A673 (cell line): ENCODE data around the gene CLEC10A. TPM values are rescaled to one million over a fixed set of nuclear protein-coding genes. Genes with fewer than 3 reads are reported as not detected.
"Not testable (repeated sequence)": the region's sequence is repeated elsewhere in the genome, so short reads cannot be mapped to it uniquely, and the experiment has no call there.

Experiments used
- BruUV-seq: library from RNA; stranded (reverse); fragments of 400-500 nt; replicated peaks from 2 replicates; lab custom pipeline; 2021; lab: Mats Ljungman, UMichigan
- CTCF ChIA-PET: fragments of 300-600 bp; sonication (Branson Sonifier 250); formaldehyde crosslinking; loops from one replicate; lab custom pipeline; 2022; ENCODE audit warnings: antibody characterized with exemption; lab: Charles Lee
- POLR2A ChIA-PET: fragments of 300-600 bp; sonication (Branson Sonifier 250); formaldehyde crosslinking; loops from one replicate; lab custom pipeline; 2022; ENCODE audit warnings: antibody characterized with exemption; ENCODE audit not compliant: low non-redundant PET; lab: Charles Lee
- DNase-seq: peaks from one replicate; pipeline ENCODE4 v3.0.0-alpha.2; 2015; ENCODE audit warnings: low spot score
- H3K27ac ChIP-seq: fragments of 200-600 bp; sonication (generic); 2 replicates; pipeline ENCODE4 v1.5.1; 2016; ENCODE audit warnings: mixed run types, low read depth, mild to moderate bottlenecking, mixed read lengths, antibody characterized with exemption, low read length; ENCODE audit not compliant: poor library complexity, severe bottlenecking
- H3K27me3 ChIP-seq: fragments of 200-600 bp; sonication (generic); replicated peaks from 2 replicates; pipeline ENCODE4 v1.6.1; 2017; ENCODE audit warnings: mixed run types, low read depth, mild to moderate bottlenecking, mixed read lengths, antibody characterized with exemption, low read length; ENCODE audit not compliant: insufficient read depth, poor library complexity
- H3K36me3 ChIP-seq: fragments of 200-600 bp; sonication (generic); 2 replicates; pipeline ENCODE4 v1.6.1; 2016; ENCODE audit warnings: mixed run types, mild to moderate bottlenecking, mixed read lengths, antibody characterized with exemption, low read length; ENCODE audit not compliant: insufficient read depth, poor library complexity, severe bottlenecking
- H3K4me1 ChIP-seq: fragments of 200-600 bp; sonication (generic); 2 replicates; pipeline ENCODE4 v1.6.1; 2017; ENCODE audit warnings: mixed run types, mild to moderate bottlenecking, mixed read lengths, antibody characterized with exemption, low read length; ENCODE audit not compliant: insufficient read depth, poor library complexity, severe bottlenecking
- H3K4me3 ChIP-seq: fragments of 200-600 bp; sonication (generic); 2 replicates; pipeline ENCODE4 v1.5.1; 2016; ENCODE audit warnings: low read depth, mixed run types, mild to moderate bottlenecking, mixed read lengths, low read length; ENCODE audit not compliant: poor library complexity, severe bottlenecking
- H3K9me3 ChIP-seq: fragments of 200-600 bp; sonication (generic); 2 replicates; pipeline ENCODE4 v1.6.1; 2016; ENCODE audit warnings: mixed run types, low read depth, mild to moderate bottlenecking, mixed read lengths, antibody characterized with exemption, low read length; ENCODE audit not compliant: poor library complexity, severe bottlenecking
- CTCF ChIP-seq: fragments of 300-800, 200-600 bp; sonication (generic); conservative IDR thresholded peaks from 2 replicates; pipeline ENCODE4 v1.5.1; 2017; ENCODE audit warnings: low read depth, mild to moderate bottlenecking, antibody characterized with exemption, low read length, moderate library complexity, mixed read lengths
- EZH2 ChIP-seq: fragments of 200-600 bp; sonication (generic); IDR thresholded peaks from 2 replicates; pipeline ENCODE4 v1.6.1; 2017; ENCODE audit warnings: borderline replicate concordance, low read depth, mild to moderate bottlenecking, mixed read lengths, antibody characterized with exemption, low read length; ENCODE audit not compliant: poor library complexity, severe bottlenecking
- intact Hi-C: fragments of 100-400 bp; cut with micrococcal nuclease; formaldehyde crosslinking; loops from one replicate; pipeline ENCODE4 v1.10.0; 2022; ENCODE audit not compliant: unreplicated experiment
- total RNA-seq: library from RNA; stranded (reverse); gene quantifications from 2 replicates; pipeline ENCODE4 v1.2.3, GENCODE V29; 2021

Gene CLEC10A
- total RNA-seq, 1 experiment from 2014 or later: not detected

GRCh38 chr17:7124923-7125322 is 44.9 kb upstream of the CLEC10A start:
- H3K4me3 ChIP-seq: no peak overlapping the region
- H3K9me3 ChIP-seq: no peaks in the 10 kb centered on the region
- POLR2A ChIA-PET: no interaction called here
- H3K4me1 ChIP-seq: no peaks in the 10 kb centered on the region
- no peak for DNase-seq
- intact Hi-C loops: no loop called here
- no peaks in the 10 kb centered on the region for H3K36me3 ChIP-seq
- no TSS peak for BruUV-seq
- H3K27me3 ChIP-seq: no peaks in the 10 kb centered on the region
- H3K27ac ChIP-seq: no peak overlapping the region
- CTCF ChIA-PET: interaction anchor here (0.6 to 1.9 kb wide), 2 partner anchors 9 to 322 kb away, joined by 8 to 11 read pairs; no protein-coding TSS in a partner anchor
- TF ChIP-seq CTCF (no peak), EZH2 (no peak)

GRCh38 chr17:7123844-7124243 is 43.8 kb upstream of the CLEC10A start:
- ChIA-PET CTCF (interaction anchor here (1.9 kb wide), 1 partner anchor 10 kb away, joined by 8 read pairs; no protein-coding TSS in a partner anchor), POLR2A (no interaction called here)
- no peaks in the 10 kb centered on the region for H3K9me3 ChIP-seq
- no peak overlapping the region for H3K27ac ChIP-seq
- no peaks in the 10 kb centered on the region for H3K27me3 ChIP-seq
- H3K4me1 ChIP-seq: no peaks in the 10 kb centered on the region
- no peak overlapping the region for H3K4me3 ChIP-seq
- intact Hi-C loops: no loop called here
- TF ChIP-seq EZH2: no peak
- no peak for DNase-seq
- no peaks in the 10 kb centered on the region for H3K36me3 ChIP-seq
- BruUV-seq: no TSS peak

GRCh38 chr17:7122381-7122780 is 42.3 kb upstream of the CLEC10A start:
- no peaks in the 10 kb centered on the region for H3K27me3 ChIP-seq
- no peaks in the 10 kb centered on the region for H3K9me3 ChIP-seq
- no TSS peak for BruUV-seq
- H3K36me3 ChIP-seq: no peaks in the 10 kb centered on the region
- DNase-seq: no peak
- no peak overlapping the region for H3K4me3 ChIP-seq
- H3K4me1 ChIP-seq: no peaks in the 10 kb centered on the region
- no peak overlapping the region for H3K27ac ChIP-seq
- intact Hi-C loops: no loop called here
- TF ChIP-seq CTCF (no peak), EZH2 (no peak)
- ChIA-PET POLR2A (no interaction called here), CTCF (no interaction called here)

- H3K4me1 ChIP-seq, H3K9me3 ChIP-seq, DNase-seq, H3K4me3 ChIP-seq, H3K36me3 ChIP-seq, H3K27me3 ChIP-seq, CTCF ChIA-PET, BruUV-seq, H3K27ac ChIP-seq, intact Hi-C loops, POLR2A ChIA-PET: not testable (repeated sequence)
Observed at GRCh38 chr17:7120635-7121034, 40.6 kb upstream of the CLEC10A start.
